ENCODE measurements around the gene ARPC1A. TPM values are rescaled to one million over a fixed set of nuclear protein-coding genes. Genes with fewer than 3 reads are reported as not detected.

Gene ARPC1A
- total RNA-seq, 1 experiment from 2014 or later = 253 TPM

DNA sequence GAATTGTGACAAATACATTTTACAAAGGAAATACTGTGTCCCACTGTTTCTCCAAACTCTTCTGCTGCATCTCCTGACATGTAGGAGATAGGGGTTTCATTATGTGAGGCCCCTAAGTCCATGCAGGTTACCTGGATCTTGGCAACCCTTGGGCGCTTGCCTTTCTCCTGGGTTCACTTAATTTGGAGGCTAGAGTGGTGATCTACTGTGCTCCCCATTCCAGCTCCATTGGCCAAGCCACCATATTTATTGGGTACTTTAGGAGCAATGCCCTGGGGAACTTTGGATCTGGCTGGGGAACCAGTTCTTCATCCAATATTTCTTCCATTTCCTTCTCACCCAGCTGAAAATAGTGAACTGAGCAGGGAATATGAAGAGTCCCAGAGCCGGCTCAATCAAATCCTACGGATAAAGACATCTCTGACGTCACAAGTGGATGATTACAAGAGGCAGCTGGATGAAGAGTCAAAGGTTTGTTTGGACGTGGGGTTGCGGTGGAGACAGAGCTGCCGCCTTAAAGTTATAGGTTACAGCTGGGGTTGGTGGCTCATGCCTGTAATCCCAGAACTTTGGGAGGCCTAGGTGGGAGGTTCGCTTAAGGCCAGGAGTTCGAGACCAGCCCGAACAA, 34.6 kb upstream of the ARPC1A start:
- Histone ChIP-seq H3K9me3 (ENCODE audit: control insufficient read depth, insufficient read depth, low read depth, low read length) (no peaks in the 10 kb centered on the region), H3K4me3 (ENCODE audit: low read depth in 2 of 2, low read length in 2 of 2) (no peak overlapping the region), H3K27ac (ENCODE audit: low read length) (no peak overlapping the region), H3K4me1 (ENCODE audit: control insufficient read depth, insufficient read depth, low read length) (no peaks in the 10 kb centered on the region), H3K27me3 (ENCODE audit: control insufficient read depth, insufficient read depth, low read length) (no peaks in the 10 kb centered on the region), H3K36me3 (ENCODE audit: control insufficient read depth, insufficient read depth, low read length) (no peaks in the 10 kb centered on the region)
- TF ChIP-seq, protein P1, sequence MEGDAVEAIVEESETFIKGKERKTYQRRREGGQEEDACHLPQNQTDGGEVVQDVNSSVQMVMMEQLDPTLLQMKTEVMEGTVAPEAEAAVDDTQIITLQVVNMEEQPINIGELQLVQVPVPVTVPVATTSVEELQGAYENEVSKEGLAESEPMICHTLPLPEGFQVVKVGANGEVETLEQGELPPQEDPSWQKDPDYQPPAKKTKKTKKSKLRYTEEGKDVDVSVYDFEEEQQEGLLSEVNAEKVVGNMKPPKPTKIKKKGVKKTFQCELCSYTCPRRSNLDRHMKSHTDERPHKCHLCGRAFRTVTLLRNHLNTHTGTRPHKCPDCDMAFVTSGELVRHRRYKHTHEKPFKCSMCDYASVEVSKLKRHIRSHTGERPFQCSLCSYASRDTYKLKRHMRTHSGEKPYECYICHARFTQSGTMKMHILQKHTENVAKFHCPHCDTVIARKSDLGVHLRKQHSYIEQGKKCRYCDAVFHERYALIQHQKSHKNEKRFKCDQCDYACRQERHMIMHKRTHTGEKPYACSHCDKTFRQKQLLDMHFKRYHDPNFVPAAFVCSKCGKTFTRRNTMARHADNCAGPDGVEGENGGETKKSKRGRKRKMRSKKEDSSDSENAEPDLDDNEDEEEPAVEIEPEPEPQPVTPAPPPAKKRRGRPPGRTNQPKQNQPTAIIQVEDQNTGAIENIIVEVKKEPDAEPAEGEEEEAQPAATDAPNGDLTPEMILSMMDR (IDR thresholded peaks at IDR 0.05) = no peak
- TF ChIP-seq POLR2AphosphoS5 (IDR thresholded peaks at IDR 0.05; ENCODE audit: low read depth, low read length) (no peak), TCF7L2 (IDR thresholded peaks at IDR 0.05; ENCODE audit: low read depth, low read length) (no peak), SIN3A (IDR thresholded peaks at IDR 0.05; ENCODE audit: borderline replicate concordance, insufficient read depth, low read depth, low read length) (no peak)
- TF ChIP-seq, protein P2, sequence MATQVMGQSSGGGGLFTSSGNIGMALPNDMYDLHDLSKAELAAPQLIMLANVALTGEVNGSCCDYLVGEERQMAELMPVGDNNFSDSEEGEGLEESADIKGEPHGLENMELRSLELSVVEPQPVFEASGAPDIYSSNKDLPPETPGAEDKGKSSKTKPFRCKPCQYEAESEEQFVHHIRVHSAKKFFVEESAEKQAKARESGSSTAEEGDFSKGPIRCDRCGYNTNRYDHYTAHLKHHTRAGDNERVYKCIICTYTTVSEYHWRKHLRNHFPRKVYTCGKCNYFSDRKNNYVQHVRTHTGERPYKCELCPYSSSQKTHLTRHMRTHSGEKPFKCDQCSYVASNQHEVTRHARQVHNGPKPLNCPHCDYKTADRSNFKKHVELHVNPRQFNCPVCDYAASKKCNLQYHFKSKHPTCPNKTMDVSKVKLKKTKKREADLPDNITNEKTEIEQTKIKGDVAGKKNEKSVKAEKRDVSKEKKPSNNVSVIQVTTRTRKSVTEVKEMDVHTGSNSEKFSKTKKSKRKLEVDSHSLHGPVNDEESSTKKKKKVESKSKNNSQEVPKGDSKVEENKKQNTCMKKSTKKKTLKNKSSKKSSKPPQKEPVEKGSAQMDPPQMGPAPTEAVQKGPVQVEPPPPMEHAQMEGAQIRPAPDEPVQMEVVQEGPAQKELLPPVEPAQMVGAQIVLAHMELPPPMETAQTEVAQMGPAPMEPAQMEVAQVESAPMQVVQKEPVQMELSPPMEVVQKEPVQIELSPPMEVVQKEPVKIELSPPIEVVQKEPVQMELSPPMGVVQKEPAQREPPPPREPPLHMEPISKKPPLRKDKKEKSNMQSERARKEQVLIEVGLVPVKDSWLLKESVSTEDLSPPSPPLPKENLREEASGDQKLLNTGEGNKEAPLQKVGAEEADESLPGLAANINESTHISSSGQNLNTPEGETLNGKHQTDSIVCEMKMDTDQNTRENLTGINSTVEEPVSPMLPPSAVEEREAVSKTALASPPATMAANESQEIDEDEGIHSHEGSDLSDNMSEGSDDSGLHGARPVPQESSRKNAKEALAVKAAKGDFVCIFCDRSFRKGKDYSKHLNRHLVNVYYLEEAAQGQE (IDR thresholded peaks at IDR 0.05; ENCODE audit: insufficient read depth in 1 of 2, low read depth in 2 of 2, low read length in 1 of 2) = no peak
- DNase-seq (ENCODE audit: low read depth, low spot score) (no peak), ATAC-seq (no peak)
- CTCF ChIA-PET = no interaction called here
- POLR2A ChIA-PET = interaction anchor here (0.6 kb wide), 3 partner anchors 10 to 103 kb away, joined by 3 to 5 read pairs (median 4); no protein-coding TSS in a partner anchor
- no TSS peak for BruUV-seq (replicated peaks)
- in situ Hi-C loops (cut with HindIII; ENCODE audit: low pct_unique_long_range_greater_than_20kb, low sequenced_read_pairs) = no loop called here
- intact Hi-C loops (cut with micrococcal nuclease; ENCODE audit: unreplicated experiment) = no loop called here

DNA sequence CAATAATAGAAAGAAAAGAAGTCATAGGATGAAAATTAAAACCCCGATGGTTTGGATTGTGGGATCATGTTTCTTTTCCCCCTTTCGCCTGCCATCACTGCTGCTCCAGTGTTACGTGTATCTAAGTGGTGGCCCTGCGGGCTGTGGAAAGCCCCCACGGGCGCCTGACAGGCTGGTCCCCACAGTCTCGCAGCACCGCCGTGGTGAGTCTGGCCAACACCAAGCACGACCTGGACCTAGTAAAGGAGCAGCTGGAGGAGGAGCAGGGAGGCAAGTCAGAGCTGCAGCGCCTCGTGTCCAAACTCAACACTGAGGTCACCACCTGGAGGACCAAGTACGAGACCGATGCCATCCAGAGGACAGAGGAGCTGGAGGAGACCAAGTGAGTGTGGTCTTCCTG, 33.6 kb upstream of the ARPC1A start:
- no TSS peak for BruUV-seq (replicated peaks)
- H3K4me3 ChIP-seq (ENCODE audit: low read depth in 2 of 2, low read length in 2 of 2) = no peak overlapping the region
- in situ Hi-C loops (cut with HindIII; ENCODE audit: low pct_unique_long_range_greater_than_20kb, low sequenced_read_pairs) (no loop called here), intact Hi-C loops (cut with micrococcal nuclease; ENCODE audit: unreplicated experiment) (no loop called here)
- DNase-seq (ENCODE audit: low read depth, low spot score) (no peak), ATAC-seq (no peak)
- H3K4me1 ChIP-seq (ENCODE audit: control insufficient read depth, insufficient read depth, low read length) = no peaks in the 10 kb centered on the region
- CTCF ChIA-PET = interaction anchor here (0.7 kb wide), 1 partner anchor 161 kb away, joined by 3 read pairs; no protein-coding TSS in a partner anchor
- H3K27ac ChIP-seq (ENCODE audit: low read length) = no peak overlapping the region
- no peaks in the 10 kb centered on the region for H3K27me3 ChIP-seq (ENCODE audit: control insufficient read depth, insufficient read depth, low read length)
- H3K9me3 ChIP-seq (ENCODE audit: control insufficient read depth, insufficient read depth, low read depth, low read length) = no peaks in the 10 kb centered on the region
- POLR2A ChIA-PET = no interaction called here
- H3K36me3 ChIP-seq (ENCODE audit: control insufficient read depth, insufficient read depth, low read length) = no peaks in the 10 kb centered on the region
- TF ChIP-seq POLR2AphosphoS5 (IDR thresholded peaks at IDR 0.05; ENCODE audit: low read depth, low read length) (no peak), SIN3A (IDR thresholded peaks at IDR 0.05; ENCODE audit: borderline replicate concordance, insufficient read depth, low read depth, low read length) (no peak), TCF7L2 (IDR thresholded peaks at IDR 0.05; ENCODE audit: low read depth, low read length) (no peak)
- TF ChIP-seq, protein P1 (IDR thresholded peaks at IDR 0.05) = no peak
- TF ChIP-seq, protein P2 (IDR thresholded peaks at IDR 0.05; ENCODE audit: insufficient read depth in 1 of 2, low read depth in 2 of 2, low read length in 1 of 2) = no peak
